ENCODE data around the gene S1PR4. TPM values are rescaled to one million over a fixed set of nuclear protein-coding genes. Genes with fewer than 3 reads are reported as not detected.

The S1PR4 gene
- total and polyA plus RNA-seq, 9 of the 15 experiments (the other 6 are each of a cell fraction or from before 2014, with no cell fraction given), result 0.27 TPM; not detected in 8

- TF ChIP-seq TFE3 (CRISPR knock-in tag; IDR thresholded peaks at IDR 0.05) (peak; percentile 84), EP400 (IDR thresholded peaks at IDR 0.05) (no peak), U2AF2 (optimal IDR thresholded peaks at IDR 0.05; ENCODE audit: low read depth, low read length) (no peak), PRMT5 (CRISPR knock-in tag; IDR thresholded peaks at IDR 0.05) (no peak), SMAD1 (IDR thresholded peaks at IDR 0.05; ENCODE audit: low read depth, low read length, partially characterized antibody) (no peak), EGR1 (conservative IDR thresholded peaks at IDR 0.05) (peak; percentile 55; the same call in 1 of the 2 replicates)
Observed at GRCh38 chr19:3207461-3208242, 29.1 kb downstream of the S1PR4 start (continued).

GRCh38 chr19:3208317-3209207 is 30.0 kb downstream of the S1PR4 start:
- Histone ChIP-seq H3K27ac (ENCODE audit: extremely low read depth, low read depth, low read length) (no peak overlapping the region), H3K4me1 (replicated peaks in 1 of 2; ENCODE audit: control insufficient read depth in 2 of 2, insufficient read depth in 2 of 2, low read length in 2 of 2) (peaks cover 0 to 56% of the 10 kb centered on the region in 2 experiments; a peak in 2 of 5 replicates), H3K79me2 (ENCODE audit: control insufficient read depth, insufficient read depth, low read length) (no peaks in the 10 kb centered on the region), H3K4me2 (ENCODE audit: insufficient read depth, low read length) (no peak overlapping the region), H3K9ac (ENCODE audit: insufficient read depth in 1 of 2, low read depth in 2 of 2, low read length in 2 of 2) (0 out of 4 replicates have a peak overlapping the region, but pooled peaks of 1 of the 2 experiments have one; percentile 45), H3K9me1 (ENCODE audit: control insufficient read depth, insufficient read depth, low read length) (peaks cover 3% of the 10 kb centered on the region), H3K4me3 (no peak overlapping the region), H3K9me3 (replicated peaks; ENCODE audit: control insufficient read depth, insufficient read depth, low read depth, low read length) (no peaks in the 10 kb centered on the region), H4K20me1 (replicated peaks; ENCODE audit: control insufficient read depth, insufficient read depth, low read length) (0 out of 2 replicates have a peak, but pooled peaks cover 10% of the 10 kb centered on the region), H2AFZ (ENCODE audit: low read depth, low read length) (no peak overlapping the region), H3K36me3 (ENCODE audit: control insufficient read depth, insufficient read depth, low read length) (peaks cover 51% of the 10 kb centered on the region; the same call in 2 of the 3 replicates), H3K27me3 (ENCODE audit: control insufficient read depth in 2 of 2, insufficient read depth in 2 of 2, low read length in 2 of 2) (no peaks in the 10 kb centered on the region)
- TSS peak; percentile 46 for BruUV-seq (replicated peaks)
- in situ Hi-C loops (cut with MboI) (no loop called here), intact Hi-C loops (cut with micrococcal nuclease) (no loop called here)
- POLR2A ChIA-PET, result interaction anchor here (0.6 to 1.1 kb wide), 2 partner anchors 8 to 23 kb away, joined by 3 read pairs; no protein-coding TSS in a partner anchor
- FAIRE-seq (no peak), DNase-seq (ENCODE audit: extremely low read depth in 1 of 4, low spot score in 3 of 4) (no peak), ATAC-seq (no peak)
- CTCF ChIA-PET (ENCODE audit: low intra/inter-chr PET ratio), result no interaction called here
- TF ChIP-seq POLR2G (IDR thresholded peaks at IDR 0.05; ENCODE audit: low read depth, low read length), result peak; percentile 36
- peak; percentile 51; the same call in 1 of the 2 replicates for TF ChIP-seq ZNF134 (CRISPR knock-in tag; conservative IDR thresholded peaks at IDR 0.05)
- no peak for TF ChIP-seq GATAD2A (IDR thresholded peaks at IDR 0.05)
- 85% methylated on average over 14 of the region's 33 CpGs for WGBS (ENCODE audit: insufficient coverage, low coverage, missing lambda C conversion rate)

Data from K562 (cell line).